Ishikawa (cell line): Measurements from ENCODE around the gene PRDM16.

Source experiments
- CEBPB ChIP-seq: IDR thresholded peaks from 2 replicates; pipeline ENCODE4 v1.6.1; 2012
- CREB1 ChIP-seq: IDR thresholded peaks from 2 replicates; pipeline ENCODE4 v1.6.1; 2012; ENCODE audit warnings: low read depth
- EGR1 ChIP-seq: IDR thresholded peaks from 2 replicates; pipeline ENCODE4 v1.6.1; 2012
- EP300 ChIP-seq: IDR thresholded peaks from 2 replicates; pipeline ENCODE4 v1.6.1; 2012; ENCODE audit warnings: borderline replicate concordance
- FOXM1 ChIP-seq: IDR thresholded peaks from 2 replicates; pipeline ENCODE4 v1.6.1; 2012; ENCODE audit warnings: low read depth, borderline replicate concordance
- MAX ChIP-seq: IDR thresholded peaks from 2 replicates; pipeline ENCODE4 v1.6.1; 2012
- NFIC ChIP-seq: IDR thresholded peaks from 2 replicates; pipeline ENCODE4 v1.6.1; 2012
- RAD21 ChIP-seq: IDR thresholded peaks from 2 replicates; pipeline ENCODE4 v1.6.1; 2012; ENCODE audit warnings: low read depth
- REST ChIP-seq: IDR thresholded peaks from 2 replicates; pipeline ENCODE4 v1.6.1; 2012; ENCODE audit warnings: low read depth, mild to moderate bottlenecking
- TAF1 ChIP-seq: IDR thresholded peaks from 2 replicates; pipeline ENCODE4 v1.6.1; 2012; ENCODE audit warnings: low read depth, mild to moderate bottlenecking
- TCF12 ChIP-seq: IDR thresholded peaks from 2 replicates; pipeline ENCODE4 v1.6.1; 2012; ENCODE audit warnings: low read depth
- TEAD4 ChIP-seq: IDR thresholded peaks from 2 replicates; pipeline ENCODE4 v1.6.1; 2012
- USF1 ChIP-seq: IDR thresholded peaks from 2 replicates; pipeline ENCODE4 v1.6.1; 2012
- YY1 ChIP-seq: IDR thresholded peaks from 2 replicates; pipeline ENCODE4 v1.6.1; 2012; ENCODE audit warnings: low read depth
- ZBTB7A ChIP-seq: IDR thresholded peaks from 2 replicates; pipeline ENCODE4 v1.6.1; 2012; ENCODE audit warnings: low read depth

Gene PRDM16

GRCh38 chr1:3062616-3063378, 6.2 kb upstream of the PRDM16 start:
- TF ChIP-seq CREB1, result no peak
- TF ChIP-seq TAF1, result no peak
- no peak for TF ChIP-seq USF1
- TF ChIP-seq ZBTB7A, result no peak
- TF ChIP-seq FOXM1, result no peak
- no peak for TF ChIP-seq RAD21
- no peak for TF ChIP-seq REST
- no peak for TF ChIP-seq TCF12
- TF ChIP-seq CEBPB, result no peak
- TF ChIP-seq TEAD4, result no peak
- TF ChIP-seq MAX, result no peak
- no peak for TF ChIP-seq EP300
- no peak for TF ChIP-seq YY1
- TF ChIP-seq NFIC, result no peak
- no peak for TF ChIP-seq EGR1

- TF ChIP-seq TCF12 (no peak), USF1 (no peak), EGR1 (no peak), MAX (no peak), TEAD4 (no peak), CREB1 (no peak), YY1 (no peak), NFIC (no peak), FOXM1 (no peak), REST (no peak), ZBTB7A (no peak), EP300 (no peak), CEBPB (no peak), TAF1 (no peak), RAD21 (no peak)
Observed at GRCh38 chr1:3063379-3064295, 5.4 kb upstream of the PRDM16 start.

GRCh38 chr1:3064296-3064850, 4.6 kb upstream of the PRDM16 start:
- TF ChIP-seq EP300, result no peak
- no peak for TF ChIP-seq RAD21
- no peak for TF ChIP-seq TEAD4
- no peak for TF ChIP-seq USF1
- no peak for TF ChIP-seq NFIC
- TF ChIP-seq EGR1, result no peak

- TF ChIP-seq EP300 (no peak), USF1 (no peak), EGR1 (no peak), NFIC (no peak), REST (no peak)
Observed at GRCh38 chr1:3064901-3065300, 4.1 kb upstream of the PRDM16 start.
